Measurements from ENCODE around the gene RBBP8NL.
"Not testable (repeated sequence)": the region's sequence is repeated elsewhere in the genome, so short reads cannot be mapped to it uniquely, and the experiment has no call there.

The RBBP8NL gene

GRCh38 chr20:62387219-62387913 is 40.0 kb downstream of the RBBP8NL start:
- Mint-ChIP-seq H3K9me3 (peaks cover under 1% of the 10 kb centered on the region), H3K4me3 (peak overlapping the region; percentile 87), H3K36me3 (ENCODE audit: low read depth) (peaks cover 71% of the 10 kb centered on the region), H3K27me3 (no peaks in the 10 kb centered on the region), H3K4me1 (ENCODE audit: low read depth) (peaks cover 49% of the 10 kb centered on the region), H3K27ac (peak overlapping the region; percentile 83)
- intact Hi-C loops (cut with micrococcal nuclease) = loop anchor here (10.0 kb wide), 1 partner anchor 417 kb away; the partner anchor contains the start of gene OGFR

- Mint-ChIP-seq H3K9me3 (peaks cover 8% of the 10 kb centered on the region), H3K4me3 (peak within 1 kb of the TSS; percentile 87), H3K4me1 (ENCODE audit: low read depth) (peaks cover 55% of the 10 kb centered on the region), H3K36me3 (ENCODE audit: low read depth) (peaks cover 71% of the 10 kb centered on the region), H3K27me3 (no peaks in the 10 kb centered on the region), H3K27ac (peak within 1 kb of the TSS; percentile 83)
- intact Hi-C loops (cut with micrococcal nuclease) = loop anchor here (1.0 to 10.0 kb wide), 2 partner anchors 84 to 418 kb away; partner anchors contain the start of genes ADRM1 and OGFR
Observed at GRCh38 chr20:62386383-62387218, 40.7 kb downstream of the RBBP8NL start, which contains the start of gene RPS21. RPS21 (plus strand) TSS chr20:62387103; CDS start chr20:62387339, 236 bp downstream.

DNA sequence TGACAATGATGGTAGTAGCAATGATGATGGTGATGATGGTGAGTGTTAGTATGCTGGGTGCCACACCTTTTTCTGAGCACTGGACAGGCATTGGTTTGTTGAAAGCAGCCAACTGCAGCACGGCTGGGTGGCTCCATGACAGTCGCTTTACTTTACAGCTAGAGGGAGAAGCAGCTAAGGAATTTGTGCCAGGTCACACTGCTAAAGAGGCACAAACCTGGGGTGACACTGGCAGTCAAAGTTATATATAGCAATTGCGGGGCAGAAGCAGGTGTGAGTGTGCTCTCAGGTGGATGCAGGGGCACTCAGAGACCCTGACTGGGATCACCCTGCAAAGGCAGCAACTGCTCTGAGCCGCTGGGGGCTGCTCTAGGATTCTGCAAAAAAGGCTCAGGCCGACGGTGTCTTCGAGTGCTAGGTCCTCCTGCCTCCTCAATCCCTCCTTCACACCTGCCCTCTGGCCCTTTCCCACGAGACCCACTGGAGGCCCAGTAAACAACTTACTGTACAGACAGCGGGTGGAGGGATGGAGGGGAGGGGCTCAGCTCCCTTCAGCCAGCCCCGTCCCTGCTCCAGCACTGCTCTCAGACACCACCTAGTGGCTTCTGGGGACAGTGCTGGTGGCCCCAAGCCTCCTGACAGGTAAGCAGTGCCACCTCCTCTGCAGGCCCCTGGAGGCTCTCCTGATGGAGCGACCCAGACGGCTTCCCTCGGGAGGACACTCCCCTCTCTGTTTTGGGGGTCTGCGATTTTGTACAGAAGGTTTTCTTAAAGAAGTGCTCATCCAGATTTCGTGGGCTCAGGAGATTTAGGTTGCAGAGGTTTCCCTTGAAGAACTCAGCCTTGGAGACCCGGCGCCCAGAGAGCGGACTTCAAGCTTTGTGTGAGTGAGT is 44.8 kb downstream of the RBBP8NL start:
- intact Hi-C loops (cut with micrococcal nuclease) = loop anchor here (1.0 to 10.0 kb wide), 2 partner anchors 80 to 422 kb away; partner anchors contain the start of genes ADRM1 and OGFR
- Mint-ChIP-seq H3K27me3 (no peaks in the 10 kb centered on the region), H3K36me3 (ENCODE audit: low read depth) (peaks cover 31% of the 10 kb centered on the region), H3K9me3 (peaks cover 9% of the 10 kb centered on the region), H3K27ac (no peak overlapping the region), H3K4me1 (ENCODE audit: low read depth) (peaks cover 35% of the 10 kb centered on the region), H3K4me3 (no peak overlapping the region)

DNA sequence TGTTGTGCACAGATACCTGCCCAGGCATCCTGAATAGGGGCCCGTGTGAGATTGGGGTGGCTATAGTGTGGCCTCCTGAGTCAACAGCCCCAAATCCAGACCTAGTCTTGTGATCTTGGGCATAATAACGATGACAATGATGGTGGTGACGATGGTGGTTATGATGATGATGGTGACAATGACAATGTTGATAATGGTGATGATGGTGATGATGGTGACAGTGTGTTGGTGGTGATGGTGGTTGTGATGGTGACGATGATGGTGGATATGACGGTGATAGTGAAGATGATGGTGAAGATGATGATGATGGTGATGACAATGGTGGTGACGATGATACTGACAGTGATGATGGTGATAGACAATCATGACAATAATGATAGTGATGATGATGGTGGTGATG is 45.5 kb downstream of the RBBP8NL start:
- intact Hi-C loops (cut with micrococcal nuclease) = loop anchor here (1.0 to 10.0 kb wide), 2 partner anchors 80 to 423 kb away; partner anchors contain the start of genes ADRM1 and OGFR
- Mint-ChIP-seq H3K4me3 (no peak overlapping the region), H3K36me3 (ENCODE audit: low read depth) (peaks cover 25% of the 10 kb centered on the region), H3K9me3 (peaks cover 9% of the 10 kb centered on the region), H3K27me3 (no peaks in the 10 kb centered on the region), H3K4me1 (ENCODE audit: low read depth) (peaks cover 32% of the 10 kb centered on the region), H3K27ac (no peak overlapping the region)

DNA sequence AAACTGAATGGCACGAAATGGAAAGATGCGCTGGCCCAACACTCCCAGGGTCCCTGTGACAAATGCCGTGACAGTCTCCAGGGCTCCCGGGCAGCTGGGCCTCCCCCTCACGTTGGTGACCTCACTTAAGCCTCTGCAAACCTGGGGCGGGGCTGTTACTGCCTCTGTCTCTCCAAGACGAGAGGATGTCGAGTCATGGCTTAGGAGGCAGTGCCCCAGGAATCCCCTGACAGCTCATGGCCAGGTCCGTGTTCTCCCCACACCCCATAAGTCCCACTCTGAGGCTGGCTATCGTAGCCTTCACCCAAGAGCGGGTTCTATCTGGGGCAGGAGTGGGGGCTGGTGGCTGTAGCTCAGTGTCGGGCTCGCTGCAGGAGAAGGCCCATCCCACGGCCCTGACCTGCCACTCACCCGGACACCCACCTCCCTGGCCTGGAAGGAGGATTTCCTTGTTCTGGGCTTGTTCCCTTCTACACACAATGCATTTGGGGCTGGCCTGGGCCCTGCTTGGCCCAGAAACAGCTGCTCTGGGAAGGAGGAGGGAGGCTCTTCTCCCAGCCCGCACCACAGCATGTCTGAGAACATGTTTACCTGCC is 46.0 kb downstream of the RBBP8NL start:
- Mint-ChIP-seq H3K27ac (no peak overlapping the region), H3K36me3 (ENCODE audit: low read depth) (peaks cover 25% of the 10 kb centered on the region)

DNA sequence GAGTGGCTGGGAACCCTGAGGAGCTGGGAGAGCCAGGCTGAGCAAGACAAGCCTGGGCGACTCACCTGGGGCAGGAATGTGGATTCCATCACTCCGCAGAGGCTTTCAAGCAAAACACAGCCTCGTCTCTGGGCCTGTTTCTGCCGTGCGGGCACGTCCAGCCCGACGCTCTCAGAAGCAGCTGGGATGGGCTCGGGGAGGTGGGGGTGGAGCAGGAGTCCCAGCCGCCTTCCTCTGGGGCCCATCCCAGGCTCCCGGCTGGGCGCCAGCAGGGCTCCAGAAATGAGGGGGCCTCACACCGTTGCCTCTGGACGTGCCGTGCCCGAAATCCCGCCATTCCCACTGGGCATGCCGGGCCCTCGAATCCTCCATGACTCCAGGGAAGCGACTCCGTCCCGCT is 49.1 kb downstream of the RBBP8NL start:
- Mint-ChIP-seq H3K4me1 (ENCODE audit: low read depth) (peaks cover 15% of the 10 kb centered on the region), H3K4me3 (no peak overlapping the region), H3K27me3 (peaks cover 8% of the 10 kb centered on the region), H3K27ac (no peak overlapping the region), H3K36me3 (ENCODE audit: low read depth) (peaks cover 14% of the 10 kb centered on the region), H3K9me3 (peaks cover 9% of the 10 kb centered on the region)
- intact Hi-C loops (cut with micrococcal nuclease) = no loop called here

More for the DNA sequence above, 46.0 kb downstream of the RBBP8NL start:
- no peak overlapping the region for H3K4me3 Mint-ChIP-seq
- peaks cover 31% of the 10 kb centered on the region for H3K4me1 Mint-ChIP-seq (ENCODE audit: low read depth)
- H3K27me3 Mint-ChIP-seq = no peaks in the 10 kb centered on the region
- intact Hi-C loops (cut with micrococcal nuclease) = loop anchor here (10.0 kb wide), 1 partner anchor 424 kb away; the partner anchor contains the start of gene OGFR
- peaks cover 9% of the 10 kb centered on the region for H3K9me3 Mint-ChIP-seq

DNA sequence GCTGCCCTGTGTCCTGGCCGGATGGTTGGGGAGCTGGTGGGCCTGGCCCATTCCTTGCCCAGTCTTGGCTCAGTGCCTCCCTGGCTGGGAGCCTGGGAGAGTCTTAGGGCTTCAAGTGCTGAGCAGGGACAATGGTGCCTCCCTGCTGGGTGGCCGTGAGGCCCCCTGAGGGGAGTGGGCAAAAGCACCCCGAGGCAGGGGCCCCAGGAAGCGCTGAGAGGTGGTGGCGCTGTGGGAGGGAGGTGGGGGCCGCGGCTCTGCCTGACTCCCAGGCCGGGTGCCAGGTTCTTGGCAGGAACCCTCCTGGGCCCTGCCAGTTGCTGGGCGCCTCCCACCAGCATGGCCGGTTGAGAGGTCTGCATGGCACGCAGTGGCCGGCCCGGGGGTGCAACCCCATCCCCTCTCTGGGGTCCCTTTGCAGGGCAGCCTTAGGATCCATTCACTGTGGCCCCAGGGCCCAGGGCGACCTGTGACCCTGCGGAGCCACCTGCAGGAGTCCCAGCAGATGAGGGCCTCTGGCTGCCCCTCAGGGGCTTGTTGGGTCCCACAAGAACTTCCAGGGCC is 49.6 kb downstream of the RBBP8NL start:
- Mint-ChIP-seq H3K4me1 (ENCODE audit: low read depth) (peaks cover 14% of the 10 kb centered on the region), H3K4me3 (no peak overlapping the region), H3K36me3 (ENCODE audit: low read depth) (peaks cover 12% of the 10 kb centered on the region), H3K9me3 (peaks cover 9% of the 10 kb centered on the region), H3K27ac (no peak overlapping the region), H3K27me3 (peaks cover 13% of the 10 kb centered on the region)
- intact Hi-C loops (cut with micrococcal nuclease) = no loop called here

GRCh38 chr20:62377064-62377461 is 50.3 kb downstream of the RBBP8NL start:
- Mint-ChIP-seq H3K4me1 (ENCODE audit: low read depth) (peaks cover 10% of the 10 kb centered on the region), H3K9me3 (peaks cover 5% of the 10 kb centered on the region), H3K27me3 (peaks cover 13% of the 10 kb centered on the region), H3K27ac (no peak overlapping the region), H3K4me3 (no peak overlapping the region), H3K36me3 (ENCODE audit: low read depth) (peaks cover 6% of the 10 kb centered on the region)
- intact Hi-C loops (cut with micrococcal nuclease) = no loop called here

GRCh38 chr20:62376112-62377063 is 51.0 kb downstream of the RBBP8NL start:
- Mint-ChIP-seq H3K4me3 (no peak overlapping the region), H3K9me3 (no peaks in the 10 kb centered on the region), H3K27ac (no peak overlapping the region), H3K27me3 (peaks cover 16% of the 10 kb centered on the region), H3K4me1 (ENCODE audit: low read depth) (peaks cover 5% of the 10 kb centered on the region), H3K36me3 (ENCODE audit: low read depth) (no peaks in the 10 kb centered on the region)
- intact Hi-C loops (cut with micrococcal nuclease) = no loop called here

DNA sequence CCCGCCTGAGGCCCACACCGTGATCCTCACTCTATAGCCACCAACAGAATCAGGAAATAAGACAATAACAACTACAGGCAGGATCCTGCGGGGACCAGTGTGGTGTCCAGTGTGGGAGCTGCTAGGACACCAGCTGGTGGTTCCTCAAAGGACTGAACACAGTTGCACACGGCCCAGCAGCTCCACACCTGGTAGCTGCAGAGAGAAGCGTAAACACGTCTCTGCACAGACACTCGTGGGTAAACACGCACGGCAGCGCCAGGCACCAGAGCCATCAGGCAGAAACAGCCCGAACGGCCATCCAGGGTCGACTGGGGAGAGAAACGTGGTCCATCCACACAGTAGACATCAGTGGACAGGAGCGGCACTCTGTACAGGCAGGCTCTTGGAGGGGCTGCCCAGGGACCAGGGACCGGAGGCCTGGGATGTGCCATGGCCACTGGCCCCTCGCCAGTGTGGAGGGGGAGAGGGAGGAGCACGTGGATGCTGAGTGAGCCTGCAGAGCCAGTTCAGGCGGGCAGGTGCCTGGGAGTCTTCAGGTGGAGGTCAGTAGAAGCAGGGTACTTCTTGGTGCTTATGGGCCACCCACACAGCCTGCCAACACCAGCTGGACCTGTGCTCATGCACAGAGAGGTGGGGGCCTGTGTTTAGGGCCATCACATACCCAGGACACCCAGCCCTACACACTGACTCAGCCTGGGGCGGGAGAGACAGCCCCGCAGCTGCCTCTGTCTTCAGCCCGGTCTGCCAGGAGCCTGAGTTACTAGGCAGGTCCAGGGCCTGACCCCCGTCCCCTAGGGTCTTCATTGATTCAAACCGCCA is 52.8 kb downstream of the RBBP8NL start:
- Mint-ChIP-seq H3K27me3 (peaks cover 33% of the 10 kb centered on the region), H3K27ac (no peak overlapping the region), H3K9me3 (no peaks in the 10 kb centered on the region), H3K4me1 (ENCODE audit: low read depth) (peaks cover 5% of the 10 kb centered on the region), H3K36me3 (ENCODE audit: low read depth) (no peaks in the 10 kb centered on the region), H3K4me3 (no peak overlapping the region)
- intact Hi-C loops (cut with micrococcal nuclease) = no loop called here

GRCh38 chr20:62373631-62374179 is 53.6 kb downstream of the RBBP8NL start:
- H3K36me3 Mint-ChIP-seq (ENCODE audit: low read depth); H3K9me3 Mint-ChIP-seq; H3K4me3 Mint-ChIP-seq; intact Hi-C loops (cut with micrococcal nuclease); H3K27ac Mint-ChIP-seq: not testable (repeated sequence)
- Mint-ChIP-seq H3K4me1 (ENCODE audit: low read depth) (peaks cover 12% of the 10 kb centered on the region), H3K27me3 (peaks cover 41% of the 10 kb centered on the region)

All from dendritic cell treated with granulocyte-macrophage colony-stimulating factor and Interleukin-4, amounts not matched to agents 40 ng/mL and 50 ng/mL, for 4 days (primary cell).